NAMALWA (cell line): ENCODE data around the gene C12orf56.
A peak's percentile ranks its signal among the peaks of the same experiment; 100 is the strongest.
"Not testable (repeated sequence)": the region's sequence is repeated elsewhere in the genome, so short reads cannot be mapped to it uniquely, and the experiment has no call there.

ENCODE experiments used
- DNase-seq: peaks from one replicate; pipeline ENCODE4 v3.0.0-alpha.2; 2015; ENCODE audit warnings: low spot score

C12orf56 gene

GRCh38 chr12:64387197-64387816 is 3.3 kb downstream of the C12orf56 start:
- DNase-seq = no peak

GRCh38 chr12:64385468-64385867 is 5.1 kb downstream of the C12orf56 start:
- no peak for DNase-seq

GRCh38 chr12:64385019-64385418 is 5.5 kb downstream of the C12orf56 start:
- DNase-seq = no peak

GRCh38 chr12:64383675-64384074 is 6.9 kb downstream of the C12orf56 start:
- DNase-seq = no peak

- DNase-seq = no peak
These were observed 27.7 kb downstream of the C12orf56 start for GRCh38 chr12:64362721-64363305.

GRCh38 chr12:64361173-64361572 is 29.4 kb downstream of the C12orf56 start:
- not testable (repeated sequence) for DNase-seq

GRCh38 chr12:64356209-64356608 is 34.3 kb downstream of the C12orf56 start:
- DNase-seq = not testable (repeated sequence)

- DNase-seq = peak; percentile 11
These were observed 38.4 kb downstream of the C12orf56 start for GRCh38 chr12:64352181-64352580.

GRCh38 chr12:64351265-64351664 is 39.3 kb downstream of the C12orf56 start:
- DNase-seq = no peak

GRCh38 chr12:64347630-64348029 is 42.9 kb downstream of the C12orf56 start:
- DNase-seq = no peak

- not testable (repeated sequence) for DNase-seq
These were observed 45.9 kb downstream of the C12orf56 start for GRCh38 chr12:64344631-64345030.

- not testable (repeated sequence) for DNase-seq
These were observed 50.0 kb downstream of the C12orf56 start for GRCh38 chr12:64340546-64340945.

- no peak for DNase-seq
These were observed 54.6 kb downstream of the C12orf56 start for GRCh38 chr12:64335886-64336466.

GRCh38 chr12:64332938-64333337 is 57.6 kb downstream of the C12orf56 start:
- no peak for DNase-seq

GRCh38 chr12:64332296-64332695 is 58.3 kb downstream of the C12orf56 start:
- no peak for DNase-seq

- DNase-seq = not testable (repeated sequence)
These were observed 61.4 kb downstream of the C12orf56 start for GRCh38 chr12:64329031-64329710.

GRCh38 chr12:64325055-64325454 is 65.5 kb downstream of the C12orf56 start:
- DNase-seq = no peak

GRCh38 chr12:64323476-64324225 is 66.9 kb downstream of the C12orf56 start:
- DNase-seq = no peak

- no peak for DNase-seq
These were observed 67.6 kb downstream of the C12orf56 start for GRCh38 chr12:64323006-64323405.

- no peak for DNase-seq
These were observed 69.9 kb downstream of the C12orf56 start for GRCh38 chr12:64320611-64321010.

GRCh38 chr12:64319540-64320225 is 70.9 kb downstream of the C12orf56 start:
- DNase-seq = not testable (repeated sequence)

- DNase-seq = no peak
These were observed 72.0 kb downstream of the C12orf56 start for GRCh38 chr12:64318605-64319004.
